Limb (tissue), 2 donors: ENCODE measurements around the gene ARHGEF7.
A peak's percentile ranks its signal among the peaks of the same experiment; 100 is the strongest.
"Not testable (repeated sequence)": the region's sequence is repeated elsewhere in the genome, so short reads cannot be mapped to it uniquely, and the experiment has no call there.

Source experiments
- DNase-seq, 2 donors: peaks; one replicate each; pipeline ENCODE4 v3.0.0-alpha.2; 2016; ENCODE audit errors: extremely low spot score in 2 of 2

ARHGEF7 gene

DNA sequence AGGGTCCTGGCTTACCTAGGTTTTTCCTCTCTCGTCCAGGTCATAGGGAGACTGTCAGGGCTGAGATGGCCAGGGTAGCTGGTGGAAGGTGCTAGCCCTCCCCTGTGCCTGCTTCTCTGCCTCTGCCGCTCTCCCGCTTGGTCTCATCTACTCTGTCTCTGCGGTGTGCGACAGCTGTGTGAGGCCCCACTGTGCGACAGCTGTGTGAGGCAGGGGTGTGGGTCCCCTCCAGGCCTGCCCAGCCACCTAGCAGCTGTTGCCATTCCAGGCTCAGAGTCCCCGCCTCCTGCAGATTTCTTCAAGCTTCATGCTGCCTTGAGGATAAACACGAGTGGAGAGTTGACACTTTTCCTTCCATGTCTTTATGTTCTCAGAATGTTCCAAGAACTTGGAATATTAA is 53.0 kb downstream of the ARHGEF7 start:
- peak in 1 of 2 donors; percentile 66 for DNase-seq

DNA sequence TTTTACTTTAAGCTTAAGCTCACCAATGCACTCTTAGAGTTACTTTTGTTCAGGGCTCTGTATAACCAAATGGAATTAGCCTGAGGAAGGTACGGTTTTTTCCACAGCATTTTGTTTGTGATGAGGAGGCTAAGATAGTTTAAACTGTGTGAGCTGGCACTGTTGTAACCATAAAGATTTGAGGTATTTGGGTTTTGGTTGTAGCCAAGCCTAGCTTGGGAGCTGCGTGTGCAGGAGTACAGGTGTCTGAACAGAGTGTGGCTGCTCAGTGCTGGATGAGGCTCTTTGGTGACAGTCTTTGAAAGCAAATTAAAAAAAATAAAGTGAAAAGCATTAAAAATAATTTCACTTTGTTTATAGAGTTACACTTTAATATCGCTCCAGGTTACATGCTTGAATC is 56.0 kb downstream of the ARHGEF7 start:
- no peak for DNase-seq

DNA sequence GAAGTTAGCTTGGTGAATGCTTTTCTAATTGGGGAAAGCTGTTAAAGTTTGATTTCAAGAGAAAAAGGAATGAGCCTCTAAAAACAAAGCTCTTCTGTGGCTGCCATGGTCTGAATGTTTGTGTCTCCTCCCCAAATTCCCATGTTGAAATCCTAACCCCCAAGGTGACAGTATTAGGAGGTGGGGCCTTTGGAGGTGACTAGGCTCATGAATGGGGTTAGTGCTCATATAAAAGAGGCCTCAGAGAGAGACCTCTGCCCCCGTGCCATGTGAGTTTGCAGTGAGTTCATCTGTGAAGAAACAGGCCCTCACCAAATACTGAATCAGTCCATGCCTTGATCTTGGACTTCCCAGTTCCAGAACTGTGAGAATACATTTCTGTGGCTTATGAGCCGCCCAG is 56.5 kb downstream of the ARHGEF7 start:
- DNase-seq, result no peak

DNA sequence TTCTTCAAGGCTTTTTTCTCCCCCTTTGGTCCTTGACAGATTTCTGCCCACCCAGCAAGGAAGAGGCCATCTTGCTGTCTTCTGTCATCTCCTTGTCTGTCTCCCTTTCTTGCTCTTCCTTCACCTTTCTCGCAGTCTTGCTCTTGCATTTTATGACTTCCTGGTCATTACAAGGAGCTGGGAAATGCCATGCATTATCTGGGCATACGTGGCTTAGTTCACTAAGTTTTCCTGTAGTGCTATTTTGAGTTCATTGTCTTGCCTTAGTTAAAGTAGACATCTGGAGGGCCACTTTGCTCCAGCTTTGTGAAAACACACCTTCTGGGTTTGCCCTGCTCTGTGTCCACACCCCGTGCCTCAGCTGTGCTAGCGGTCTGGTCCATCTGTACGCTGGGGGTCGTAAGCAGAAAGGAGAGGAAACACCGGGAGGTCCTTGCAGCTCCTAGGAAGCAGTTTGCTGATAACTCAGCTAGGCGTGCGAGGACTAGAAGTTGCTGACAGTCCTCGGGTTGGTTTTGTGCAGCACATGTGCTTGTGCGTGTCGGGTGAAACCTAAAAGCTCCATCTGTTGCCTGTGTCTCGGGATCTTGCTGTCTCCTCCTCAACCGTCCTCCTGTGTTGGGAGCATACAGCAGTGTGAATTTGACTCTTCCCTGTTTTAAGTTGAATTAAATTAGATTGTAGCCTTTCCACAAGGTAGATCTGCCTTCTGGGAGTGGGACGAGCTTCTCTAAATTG is 59.4 kb downstream of the ARHGEF7 start:
- DNase-seq, result no peak

GRCh38 chr13:111175372-111175771 is 60.3 kb downstream of the ARHGEF7 start:
- DNase-seq, result no peak

GRCh38 chr13:111175935-111176334 is 60.8 kb downstream of the ARHGEF7 start:
- no peak for DNase-seq

GRCh38 chr13:111176421-111176820 is 61.3 kb downstream of the ARHGEF7 start:
- no peak for DNase-seq

DNA sequence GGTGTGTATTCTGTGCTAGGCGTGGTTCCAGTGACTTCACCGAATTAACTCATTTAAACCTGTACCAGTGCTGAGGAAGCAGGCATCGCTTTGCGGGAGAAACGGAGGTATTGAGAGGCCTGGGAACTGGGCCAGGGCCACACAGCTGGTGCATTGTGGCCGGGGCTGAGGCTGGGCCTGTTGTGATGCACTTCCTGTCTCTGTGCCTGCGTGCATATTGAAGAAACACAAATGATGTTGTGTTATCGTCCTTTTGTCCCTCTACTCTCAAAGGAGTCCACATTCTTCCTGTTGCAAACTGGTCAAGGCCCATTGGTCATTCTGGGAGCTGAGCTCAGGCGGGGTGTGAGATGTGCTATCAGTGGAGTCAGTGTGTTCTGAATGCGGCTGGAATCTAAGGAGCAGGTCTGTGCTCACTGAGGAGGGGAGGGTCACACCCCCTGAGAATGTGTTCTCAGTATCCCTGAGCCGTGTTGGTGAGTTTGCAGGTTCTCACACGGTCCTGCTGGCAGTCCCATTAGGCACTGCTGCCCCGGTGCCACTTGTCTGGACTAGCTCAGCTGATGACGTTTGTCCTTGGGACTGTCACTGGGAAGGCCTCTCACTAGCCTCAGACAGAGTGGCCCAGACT is 62.1 kb downstream of the ARHGEF7 start:
- DNase-seq, result no peak

- no peak for DNase-seq
Measured at GRCh38 chr13:111177921-111178320, 62.8 kb downstream of the ARHGEF7 start.

- no peak for DNase-seq
Measured at GRCh38 chr13:111178402-111178801, 63.3 kb downstream of the ARHGEF7 start.

DNA sequence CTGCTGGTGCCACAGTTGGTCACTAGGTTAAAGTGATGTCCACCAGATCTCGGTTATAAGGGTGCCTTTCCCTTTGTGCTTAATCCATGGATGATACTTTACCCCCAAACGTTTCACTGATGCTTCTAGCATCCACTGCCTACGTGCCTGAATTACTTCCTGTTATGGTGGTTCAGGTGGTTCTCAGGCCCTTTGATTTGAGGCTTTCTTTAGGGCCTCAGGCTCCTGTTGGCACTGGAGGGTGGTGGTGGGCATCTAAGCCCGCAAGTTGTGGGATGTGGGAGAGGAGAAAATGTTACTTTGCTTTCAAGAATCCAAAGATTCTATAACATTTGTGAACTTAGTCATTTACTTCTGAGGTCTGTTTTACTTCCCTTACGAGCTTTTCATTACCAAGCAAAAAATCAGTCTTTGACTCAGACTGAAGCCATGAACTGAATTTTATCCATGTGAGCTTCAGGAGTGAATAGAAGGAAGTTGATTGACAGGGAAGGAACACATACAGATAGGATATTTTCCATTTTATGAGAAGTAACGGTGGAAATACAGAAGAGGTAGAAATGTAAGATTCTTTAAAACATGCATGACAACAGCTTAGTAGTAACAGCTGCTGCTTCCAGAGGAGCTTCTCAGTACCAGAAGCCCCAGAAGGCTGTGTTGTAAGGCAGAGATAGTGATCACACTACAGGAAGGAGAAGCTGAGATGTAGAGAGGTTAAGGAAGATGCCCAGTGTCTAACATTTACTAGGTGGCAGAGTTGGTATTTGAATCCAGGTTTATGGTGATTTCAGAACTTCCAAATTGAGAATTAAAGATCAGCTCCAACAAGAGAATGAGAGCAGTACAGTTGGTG is 65.0 kb downstream of the ARHGEF7 start:
- DNase-seq, result no peak

DNA sequence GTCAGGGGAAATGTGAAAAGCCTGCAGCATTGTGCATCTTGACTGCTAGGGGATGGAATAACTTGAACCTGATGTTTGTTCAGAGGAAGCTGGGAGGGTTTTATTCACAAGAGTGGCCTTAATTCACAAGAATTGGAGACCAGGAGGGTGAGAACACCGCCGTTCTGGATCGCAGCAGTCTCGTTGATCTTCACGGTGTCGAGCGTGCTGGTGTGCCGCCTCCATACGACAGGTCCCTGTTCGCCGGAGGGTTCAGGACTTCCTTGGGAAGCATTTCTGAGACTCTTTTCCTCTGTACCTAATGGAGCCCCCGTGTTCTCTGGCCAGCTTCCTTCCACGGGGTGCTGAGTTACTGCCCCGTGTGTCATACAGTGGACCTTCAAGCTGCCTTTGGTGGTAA is 66.9 kb downstream of the ARHGEF7 start:
- no peak for DNase-seq

- no peak for DNase-seq
Measured at GRCh38 chr13:111183087-111183645, 68.1 kb downstream of the ARHGEF7 start.

DNA sequence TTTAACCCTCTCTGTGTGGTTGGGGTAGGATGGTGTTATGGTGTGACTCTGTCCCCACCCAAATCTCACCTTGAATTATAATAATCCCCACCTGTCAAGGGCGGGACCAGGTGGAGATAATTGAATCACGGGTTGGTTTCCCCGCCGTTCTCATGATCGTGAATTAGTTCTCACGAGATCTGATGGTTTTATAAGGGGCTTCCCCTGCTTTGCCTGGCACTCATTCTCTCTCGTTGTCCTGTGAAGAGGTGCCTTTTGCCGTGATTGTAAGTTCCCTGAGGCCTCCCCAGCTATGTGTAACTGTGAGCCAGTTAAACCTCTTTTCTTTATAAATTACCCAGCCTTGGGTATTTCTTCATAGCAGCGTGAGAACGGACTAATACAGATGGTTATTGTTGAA is 68.8 kb downstream of the ARHGEF7 start:
- no peak for DNase-seq

GRCh38 chr13:111184458-111185401 is 69.6 kb downstream of the ARHGEF7 start:
- DNase-seq, result no peak

DNA sequence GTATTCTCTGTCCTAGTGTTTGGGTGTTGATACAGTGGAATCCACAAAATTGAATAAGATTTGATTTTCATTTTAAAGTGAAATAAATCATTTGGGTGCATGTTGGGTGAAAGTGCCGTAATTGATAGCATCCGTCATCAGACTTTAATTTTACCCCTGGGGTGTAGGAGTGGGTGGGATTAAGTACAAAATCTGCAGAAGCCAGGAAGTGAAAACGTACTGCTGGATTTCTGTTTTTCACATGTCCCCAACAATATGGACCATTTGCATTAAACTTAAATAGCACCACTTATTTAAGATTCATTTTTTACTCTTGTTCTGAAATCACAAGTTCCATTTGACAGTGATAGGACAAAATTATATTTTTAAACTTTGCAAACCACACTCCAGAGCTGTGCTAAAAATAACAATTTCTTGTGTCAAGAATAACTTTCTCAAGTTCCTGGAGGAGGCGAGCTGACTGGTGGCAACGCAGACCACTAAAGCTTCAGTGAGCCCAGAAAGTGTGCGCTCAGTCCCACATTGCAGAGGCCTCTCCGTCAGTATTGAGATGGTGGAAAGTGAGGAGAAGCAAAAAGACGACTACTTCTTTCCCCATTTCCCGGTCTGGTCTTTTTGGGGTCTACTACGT is 71.3 kb downstream of the ARHGEF7 start:
- no peak for DNase-seq

- DNase-seq, result no peak
Measured at GRCh38 chr13:111187960-111188541, 72.9 kb downstream of the ARHGEF7 start.

DNA sequence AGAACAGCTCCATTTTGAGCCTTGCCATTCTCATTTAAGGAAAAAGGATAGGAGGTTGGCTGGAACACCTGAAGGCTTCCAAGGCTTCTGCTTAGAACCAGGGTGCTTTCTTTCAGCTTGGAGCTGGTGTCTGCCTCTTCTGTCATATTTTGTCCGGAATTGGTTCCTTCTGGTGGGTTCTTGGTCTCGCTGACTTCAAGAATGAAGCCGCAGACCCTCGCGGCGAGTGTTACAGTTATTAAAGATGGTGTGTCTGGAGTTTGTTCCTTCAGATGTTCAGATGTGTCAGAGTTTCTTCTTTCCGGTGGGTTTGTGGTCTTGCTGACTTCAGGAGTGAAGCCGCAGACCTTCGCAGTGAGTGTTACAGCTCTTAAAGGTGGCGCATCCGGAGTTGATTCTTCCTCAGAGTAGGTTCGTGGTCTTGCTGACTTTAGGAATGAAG is 74.0 kb downstream of the ARHGEF7 start:
- not testable (repeated sequence) for DNase-seq

DNA sequence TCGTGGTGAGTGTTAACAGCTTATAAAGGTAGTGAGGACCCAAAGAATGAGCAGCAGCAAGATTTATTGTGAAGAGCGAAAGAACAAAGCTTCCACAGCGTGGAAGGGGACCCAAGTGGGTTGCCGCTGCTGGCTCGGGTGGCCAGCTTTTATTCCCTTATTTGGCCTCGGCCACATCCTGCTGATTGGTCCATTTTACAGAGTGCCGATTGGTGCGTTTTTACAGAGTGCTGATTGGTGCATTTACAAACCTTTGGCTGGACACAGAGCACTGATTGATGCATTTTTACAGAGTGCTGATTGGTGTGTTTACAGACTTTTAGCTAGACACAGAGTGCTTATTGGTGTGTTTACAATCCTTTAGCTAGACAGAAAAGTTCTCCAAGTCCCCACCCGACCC is 74.4 kb downstream of the ARHGEF7 start:
- not testable (repeated sequence) for DNase-seq

DNA sequence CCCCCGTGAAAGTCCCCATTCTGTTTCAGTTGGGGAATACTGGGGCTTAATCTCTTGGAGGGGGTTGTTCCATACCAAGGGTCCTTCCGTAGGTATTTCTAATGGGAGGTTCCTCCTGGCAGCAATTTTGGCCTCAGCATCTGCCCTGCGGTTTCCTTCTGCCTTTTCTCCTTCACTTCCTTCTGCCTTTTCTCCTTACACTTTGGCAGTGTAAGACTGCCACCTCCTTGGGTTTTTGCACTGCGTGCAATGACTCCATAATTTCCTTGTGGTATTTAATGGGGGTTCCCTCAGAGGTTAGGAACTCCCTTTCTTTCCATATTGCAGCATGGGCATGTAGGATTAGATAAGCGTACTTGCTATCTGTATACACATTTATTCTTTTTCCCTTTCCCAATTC is 78.1 kb downstream of the ARHGEF7 start:
- DNase-seq, result not testable (repeated sequence)
